GM12878 (cell line): Measurements from ENCODE around the gene WRAP73. TPM values are rescaled to one million over a fixed set of nuclear protein-coding genes. Genes with fewer than 3 reads are reported as not detected.

Experiments
- ATAC-seq: fragments of 200-7000 bp; cut with Tn5 transposase; 3 replicates; pipeline ENCODE4 v1.9.1; 2020; ENCODE audit warnings: mild to moderate bottlenecking, moderate library complexity
- BruUV-seq: library from RNA; stranded (reverse); fragments of 400-500 nt; replicated peaks from 2 replicates; lab custom pipeline; 2021; lab: Mats Ljungman, UMichigan
- CTCF ChIA-PET: fragments of 300-600 bp; sonication (Branson Sonifier 250); formaldehyde crosslinking; extraction: SDS; loops from one replicate; lab custom pipeline; 2021; ENCODE audit warnings: inconsistent platforms; lab: Yijun Ruan, JAX
- POLR2A ChIA-PET: fragments of 350-600 bp; formaldehyde crosslinking; extraction: SDS; loops from one replicate; lab custom pipeline; 2021; ENCODE audit warnings: inconsistent platforms; lab: Charles Lee
- RAD21 ChIA-PET: fragments of 300-600 bp; sonication (Branson Sonifier 250); formaldehyde crosslinking; loops from one replicate; lab custom pipeline; 2023; ENCODE audit warnings: antibody characterized with exemption; ENCODE audit not compliant: unreplicated experiment; lab: Charles Lee
- SMC1A ChIA-PET: fragments of 300-600 bp; sonication (Branson Sonifier 250); formaldehyde crosslinking; loops from one replicate; lab custom pipeline; 2023; ENCODE audit not compliant: unreplicated experiment, uncharacterized antibody; lab: Charles Lee
- DNase-seq: peaks from one replicate; pipeline ENCODE4 v3.0.0-alpha.2; 2011; ENCODE audit warnings: low read depth, low spot score
- FAIRE-seq: peaks from 3 replicates; lab custom pipeline; 2011; peaks lifted over from hg19 to GRCh38; lab: Jason Lieb, UNC
- H2AFZ ChIP-seq: 2 replicates; pipeline ENCODE4 v1.6.0; 2011; ENCODE audit warnings: low read depth, low read length, control low read depth; ENCODE audit not compliant: control insufficient read depth
- H3K27ac ChIP-seq: 2 replicates; pipeline ENCODE4 v1.5.1; 2011; ENCODE audit warnings: control low read depth; ENCODE audit not compliant: control insufficient read depth, insufficient read depth
- H3K27me3 ChIP-seq, 2 experiments: replicated peaks in 1 of 2; 2 replicates each; pipeline versions ENCODE4 v1.6.0 to v1.6.1; 2011; ENCODE audit warnings: low read length in 1 of 2; ENCODE audit not compliant: control insufficient read depth in 2 of 2, insufficient read depth in 2 of 2
- H3K36me3 ChIP-seq, 2 experiments: 2 replicates each; pipeline ENCODE4 v1.5.1; 2011; ENCODE audit warnings: low read length in 1 of 2; ENCODE audit not compliant: control insufficient read depth in 2 of 2, insufficient read depth in 2 of 2
- H3K4me1 ChIP-seq: 2 replicates; pipeline ENCODE4 v1.6.1; 2011; ENCODE audit warnings: mild to moderate bottlenecking, low read length, moderate library complexity, mixed read lengths; ENCODE audit not compliant: control insufficient read depth, insufficient read depth
- H3K4me2 ChIP-seq: 2 replicates; pipeline ENCODE4 v1.6.0; 2011; ENCODE audit warnings: control low read depth; ENCODE audit not compliant: control insufficient read depth, insufficient read depth
- H3K4me3 ChIP-seq: fragments of 200-600 bp; sonication (generic); 2 replicates; pipeline ENCODE4 v1.5.1; 2016
- H3K79me2 ChIP-seq: 2 replicates; pipeline ENCODE4 v1.6.0; 2011; ENCODE audit warnings: low read length; ENCODE audit not compliant: control insufficient read depth, insufficient read depth
- H3K9ac ChIP-seq: 2 replicates; pipeline ENCODE4 v1.8.0; 2011; ENCODE audit warnings: low read length, control low read depth, mixed read lengths; ENCODE audit not compliant: control insufficient read depth, insufficient read depth
- H3K9me3 ChIP-seq: replicated peaks from 3 replicates; pipeline ENCODE4 v1.5.1; 2011; ENCODE audit warnings: mild to moderate bottlenecking, low read length; ENCODE audit not compliant: control insufficient read depth, insufficient read depth
- H4K20me1 ChIP-seq: 2 replicates; pipeline ENCODE4 v1.6.0; 2011; ENCODE audit not compliant: control insufficient read depth, insufficient read depth
- EP300 ChIP-seq, 2 experiments: fragments of 150-350 bp in 1 of 2; IDR thresholded peaks; 2 replicates each; pipeline ENCODE4 v1.6.1; 2011 to 2012; ENCODE audit warnings: low read depth in 2 of 2, low read length in 2 of 2, borderline replicate concordance in 1 of 2, improper control_type of control experiment in 1 of 2, inconsistent platforms in 1 of 2; ENCODE audit not compliant: control insufficient read depth in 1 of 2
- FOS ChIP-seq: IDR thresholded peaks from 3 replicates; pipeline ENCODE4 v1.6.1; 2011; ENCODE audit warnings: borderline replicate concordance; ENCODE audit not compliant: insufficient read length; ENCODE audit errors: extremely low read depth
- FOXM1 ChIP-seq: IDR thresholded peaks from 2 replicates; pipeline ENCODE4 v1.6.1; 2012; ENCODE audit warnings: low read depth, mild to moderate bottlenecking, inconsistent platforms, low read length, moderate library complexity
- MXI1 ChIP-seq: fragments of 150-350 bp; IDR thresholded peaks from 2 replicates; pipeline ENCODE4 v1.6.1; 2011; ENCODE audit warnings: low read depth, mild to moderate bottlenecking, inconsistent platforms, low read length, improper control_type of control experiment
- MYC ChIP-seq: IDR thresholded peaks from 2 replicates; pipeline ENCODE4 v1.6.1; 2011; ENCODE audit warnings: mild to moderate bottlenecking, low read length, moderate library complexity, inconsistent platforms; ENCODE audit not compliant: insufficient read depth, insufficient replicate concordance, insufficient read length, severe bottlenecking
- NRF1 ChIP-seq: conservative IDR thresholded peaks from 2 replicates; pipeline ENCODE4 v1.6.1; 2011; ENCODE audit warnings: mild to moderate bottlenecking, low read depth, low read length, improper control_type of control experiment
- POLR2A ChIP-seq: IDR thresholded peaks from 2 replicates; pipeline ENCODE4 v1.6.1; 2011; ENCODE audit warnings: low read depth, mild to moderate bottlenecking, low read length
- SREBF2 ChIP-seq: IDR thresholded peaks from 2 replicates; pipeline ENCODE4 v1.6.1; 2012; ENCODE audit warnings: mild to moderate bottlenecking, low read length
- SUPT20H ChIP-seq: IDR thresholded peaks from 2 replicates; pipeline ENCODE4 v1.6.1; 2011; ENCODE audit warnings: low read depth, mild to moderate bottlenecking, low read length, moderate library complexity, borderline replicate concordance; ENCODE audit not compliant: control insufficient read depth
- SUZ12 ChIP-seq: fragments of 200-600 bp; sonication (generic); IDR thresholded peaks from one replicate; pipeline ENCODE4 v1.6.1; 2018; ENCODE audit warnings: antibody characterized with exemption, mild to moderate bottlenecking; ENCODE audit not compliant: unreplicated experiment
- TBL1XR1 ChIP-seq: IDR thresholded peaks from 2 replicates; pipeline ENCODE4 v1.6.1; 2012; ENCODE audit warnings: low read depth, low read length, improper control_type of control experiment
- TCF3 ChIP-seq: IDR thresholded peaks from 2 replicates; pipeline ENCODE4 v1.6.1; 2012; ENCODE audit warnings: low read depth, mild to moderate bottlenecking, low read length, borderline replicate concordance; ENCODE audit not compliant: insufficient read depth
- ZNF207 ChIP-seq: fragments of 450-650 bp; IDR thresholded peaks from 2 replicates; pipeline ENCODE4 v1.6.1; 2014; ENCODE audit warnings: antibody characterized with exemption, mild to moderate bottlenecking, borderline replicate concordance
- ZZZ3 ChIP-seq: IDR thresholded peaks from 2 replicates; pipeline ENCODE4 v1.6.1; 2011; ENCODE audit warnings: low read depth; ENCODE audit not compliant: control insufficient read depth, insufficient read length
- WGBS: methylation state at CpG from one replicate; pipeline ENCODE4 v1.1.6; 2016; ENCODE audit warnings: low lambda C conversion rate; ENCODE audit not compliant: insufficient replicate concordance, insufficient coverage; ENCODE audit errors: missing lambda C conversion rate; 5-methylcytosine and 5-hydroxymethylcytosine counted together
- in situ Hi-C: fragments of 300-500 bp; cut with MboI; formaldehyde crosslinking; loops from 9 replicates; pipeline ENCODE4 v1.14.3; 2018; ENCODE audit warnings: mixed read lengths
- intact Hi-C: fragments of 100-400 bp; cut with micrococcal nuclease; formaldehyde crosslinking; loops from one replicate; pipeline ENCODE4 v1.14.2; 2022; ENCODE audit not compliant: unreplicated experiment
- polyA plus RNA-seq, 11 experiments: library from polyadenylated mRNA; depleted of rRNA in 4 of 11; unstranded in 6 of 11; stranded (reverse) in 5 of 11; fragments of >200 nt; fragmentation: Nextera tagmentation in 4 of 11; fragmentation: Illumina TruSeq in 1 of 11; extraction: Ambion mirVana in 4 of 11; extraction: Trizol in 1 of 11; gene quantifications; 1 replicate in 1 of 11; 2 replicates in 10 of 11; pipeline versions ENCODE4 v1.2.1 to v1.2.3, GENCODE V29; 2011 to 2016; ENCODE audit warnings: inconsistent platforms in 2 of 11, missing spikeins in 2 of 11, low read depth in 1 of 11
- total RNA-seq, 4 experiments: library from RNA; depleted of rRNA in 3 of 4; stranded (reverse); fragments of >200 nt in 3 of 4; fragmentation: Illumina TruSeq in 1 of 4; extraction: Trizol in 1 of 4; gene quantifications; 2 replicates each; pipeline versions ENCODE4 v1.2.1 to v1.2.3, GENCODE V29; 2013 to 2021
- TF ChIP-seq, protein P1 (sequence below): fragments of 450-650 bp; IDR thresholded peaks from 2 replicates; pipeline ENCODE4 v1.6.1; 2017; ENCODE audit warnings: antibody characterized with exemption, mild to moderate bottlenecking, moderate library complexity
- TF ChIP-seq, protein P2 (sequence below): fragments of 450-650 bp; IDR thresholded peaks from 2 replicates; pipeline ENCODE4 v1.6.1; 2017; ENCODE audit warnings: mild to moderate bottlenecking, low read depth, inconsistent platforms; ENCODE audit not compliant: poor library complexity, severe bottlenecking

The WRAP73 gene
- total and polyA plus RNA-seq, 10 of the 15 experiments (the other 5 are each of a cell fraction or from before 2014, with no cell fraction given), result 3.2 to 65.8 (median 48.0) TPM

- no peak for TF ChIP-seq EP300 (IDR thresholded peaks at IDR 0.05; ENCODE audit: borderline replicate concordance in 1 of 2, control insufficient read depth in 1 of 2, low read depth in 2 of 2, low read length in 2 of 2)
- TF ChIP-seq, all 136 proteins: peak for 0
Measured at GRCh38 chr1:3658231-3658615, 8.3 kb upstream of the WRAP73 start (continued).

DNA sequence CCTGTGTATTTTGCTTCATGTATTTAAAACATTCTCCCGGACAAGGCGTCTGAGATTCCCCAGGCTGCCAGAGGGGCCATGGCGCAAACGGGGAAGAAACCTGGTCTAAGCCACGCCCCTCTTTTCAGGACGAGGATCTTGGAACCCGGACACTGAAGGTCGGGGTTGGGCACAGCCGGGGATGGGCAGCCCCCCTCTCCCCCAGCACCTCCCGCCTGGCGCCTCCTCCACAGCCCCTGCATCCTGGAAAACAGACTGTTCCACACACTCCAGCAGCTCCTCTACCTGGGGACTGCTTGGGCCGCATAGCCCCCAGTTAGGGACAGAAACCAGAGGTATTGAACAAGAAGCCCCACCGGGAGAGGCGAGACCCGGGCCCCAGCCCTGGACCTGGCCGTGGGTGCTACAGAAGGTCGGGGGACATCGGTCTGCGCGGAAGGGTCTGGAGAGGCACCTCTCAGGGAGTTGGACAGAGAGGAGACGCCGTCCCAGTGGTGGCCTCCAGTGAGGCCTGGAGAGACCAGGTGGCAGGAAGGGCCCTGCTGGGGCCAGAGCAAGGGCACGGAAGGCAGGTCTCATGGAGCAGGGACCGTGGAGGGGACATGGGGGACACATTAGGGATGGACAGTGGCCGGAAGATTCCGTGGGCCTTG is 7.8 kb upstream of the WRAP73 start:
- no peaks in the 10 kb centered on the region for H4K20me1 ChIP-seq
- ATAC-seq, result no peak
- H3K9ac ChIP-seq, result peak overlapping the region; percentile 58
- H3K36me3 ChIP-seq, result peaks cover 0 to 2% of the 10 kb centered on the region in 2 experiments; a peak in 2 of 4 replicates
- H3K4me3 ChIP-seq, result peak overlapping the region; percentile 58
- FAIRE-seq, result no peak
- 92% methylated on average over 26 of the region's 26 CpGs for WGBS
- peaks cover 93% of the 10 kb centered on the region for H3K79me2 ChIP-seq
- intact Hi-C loops (no loop called here), in situ Hi-C loops (no loop called here)
- POLR2A ChIA-PET, result interaction anchor here (0.5 to 11.3 kb wide), 3 partner anchors 9 to 109 kb away, joined by 3 to 184 read pairs (median 3); no protein-coding TSS in a partner anchor
- CTCF ChIA-PET, result interaction anchor here (1.0 kb wide), 1 partner anchor 9 kb away, joined by 3 read pairs; no protein-coding TSS in a partner anchor
- no TSS peak for BruUV-seq
- DNase-seq, result no peak
- H3K4me2 ChIP-seq, result peak overlapping the region; percentile 76
- H3K9me3 ChIP-seq, result no peaks in the 10 kb centered on the region
- H3K27ac ChIP-seq, result peak overlapping the region; percentile 93
- RAD21 ChIA-PET, result interaction anchor here (1.0 to 3.2 kb wide), 2 partner anchors 14 to 38 kb away, joined by 3 to 42 read pairs; no protein-coding TSS in a partner anchor
- SMC1A ChIA-PET, result interaction anchor here (1.0 to 1.5 kb wide), 2 partner anchors 8 to 16 kb away, joined by 3 to 5 read pairs; partner anchors contain the start of gene WRAP73
- H2AFZ ChIP-seq, result no peak overlapping the region
- H3K27me3 ChIP-seq, result no peaks in the 10 kb centered on the region
- peaks cover 52% of the 10 kb centered on the region for H3K4me1 ChIP-seq
- TF ChIP-seq, protein P1, sequence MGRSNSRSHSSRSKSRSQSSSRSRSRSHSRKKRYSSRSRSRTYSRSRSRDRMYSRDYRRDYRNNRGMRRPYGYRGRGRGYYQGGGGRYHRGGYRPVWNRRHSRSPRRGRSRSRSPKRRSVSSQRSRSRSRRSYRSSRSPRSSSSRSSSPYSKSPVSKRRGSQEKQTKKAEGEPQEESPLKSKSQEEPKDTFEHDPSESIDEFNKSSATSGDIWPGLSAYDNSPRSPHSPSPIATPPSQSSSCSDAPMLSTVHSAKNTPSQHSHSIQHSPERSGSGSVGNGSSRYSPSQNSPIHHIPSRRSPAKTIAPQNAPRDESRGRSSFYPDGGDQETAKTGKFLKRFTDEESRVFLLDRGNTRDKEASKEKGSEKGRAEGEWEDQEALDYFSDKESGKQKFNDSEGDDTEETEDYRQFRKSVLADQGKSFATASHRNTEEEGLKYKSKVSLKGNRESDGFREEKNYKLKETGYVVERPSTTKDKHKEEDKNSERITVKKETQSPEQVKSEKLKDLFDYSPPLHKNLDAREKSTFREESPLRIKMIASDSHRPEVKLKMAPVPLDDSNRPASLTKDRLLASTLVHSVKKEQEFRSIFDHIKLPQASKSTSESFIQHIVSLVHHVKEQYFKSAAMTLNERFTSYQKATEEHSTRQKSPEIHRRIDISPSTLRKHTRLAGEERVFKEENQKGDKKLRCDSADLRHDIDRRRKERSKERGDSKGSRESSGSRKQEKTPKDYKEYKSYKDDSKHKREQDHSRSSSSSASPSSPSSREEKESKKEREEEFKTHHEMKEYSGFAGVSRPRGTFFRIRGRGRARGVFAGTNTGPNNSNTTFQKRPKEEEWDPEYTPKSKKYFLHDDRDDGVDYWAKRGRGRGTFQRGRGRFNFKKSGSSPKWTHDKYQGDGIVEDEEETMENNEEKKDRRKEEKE, result no peak
- TF ChIP-seq ZZZ3, result no peak
- no peak for TF ChIP-seq SUPT20H
- no peak for TF ChIP-seq POLR2A
- TF ChIP-seq SUZ12, result no peak
- TF ChIP-seq MYC, result no peak
- TF ChIP-seq FOXM1, result no peak
- TF ChIP-seq FOS, result no peak
- no peak for TF ChIP-seq NRF1
- TF ChIP-seq, protein P2, sequence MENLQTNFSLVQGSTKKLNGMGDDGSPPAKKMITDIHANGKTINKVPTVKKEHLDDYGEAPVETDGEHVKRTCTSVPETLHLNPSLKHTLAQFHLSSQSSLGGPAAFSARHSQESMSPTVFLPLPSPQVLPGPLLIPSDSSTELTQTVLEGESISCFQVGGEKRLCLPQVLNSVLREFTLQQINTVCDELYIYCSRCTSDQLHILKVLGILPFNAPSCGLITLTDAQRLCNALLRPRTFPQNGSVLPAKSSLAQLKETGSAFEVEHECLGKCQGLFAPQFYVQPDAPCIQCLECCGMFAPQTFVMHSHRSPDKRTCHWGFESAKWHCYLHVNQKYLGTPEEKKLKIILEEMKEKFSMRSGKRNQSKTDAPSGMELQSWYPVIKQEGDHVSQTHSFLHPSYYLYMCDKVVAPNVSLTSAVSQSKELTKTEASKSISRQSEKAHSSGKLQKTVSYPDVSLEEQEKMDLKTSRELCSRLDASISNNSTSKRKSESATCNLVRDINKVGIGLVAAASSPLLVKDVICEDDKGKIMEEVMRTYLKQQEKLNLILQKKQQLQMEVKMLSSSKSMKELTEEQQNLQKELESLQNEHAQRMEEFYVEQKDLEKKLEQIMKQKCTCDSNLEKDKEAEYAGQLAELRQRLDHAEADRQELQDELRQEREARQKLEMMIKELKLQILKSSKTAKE, result no peak
- no peak for TF ChIP-seq MXI1
- TF ChIP-seq SREBF2, result no peak
- TF ChIP-seq TBL1XR1, result no peak
- no peak for TF ChIP-seq TCF3
- no peak for TF ChIP-seq ZNF207
